ENCODE results near the gene DMPK. TPM values are rescaled to one million over a fixed set of nuclear protein-coding genes. Genes with fewer than 3 reads are reported as not detected.

The DMPK gene, protein sequence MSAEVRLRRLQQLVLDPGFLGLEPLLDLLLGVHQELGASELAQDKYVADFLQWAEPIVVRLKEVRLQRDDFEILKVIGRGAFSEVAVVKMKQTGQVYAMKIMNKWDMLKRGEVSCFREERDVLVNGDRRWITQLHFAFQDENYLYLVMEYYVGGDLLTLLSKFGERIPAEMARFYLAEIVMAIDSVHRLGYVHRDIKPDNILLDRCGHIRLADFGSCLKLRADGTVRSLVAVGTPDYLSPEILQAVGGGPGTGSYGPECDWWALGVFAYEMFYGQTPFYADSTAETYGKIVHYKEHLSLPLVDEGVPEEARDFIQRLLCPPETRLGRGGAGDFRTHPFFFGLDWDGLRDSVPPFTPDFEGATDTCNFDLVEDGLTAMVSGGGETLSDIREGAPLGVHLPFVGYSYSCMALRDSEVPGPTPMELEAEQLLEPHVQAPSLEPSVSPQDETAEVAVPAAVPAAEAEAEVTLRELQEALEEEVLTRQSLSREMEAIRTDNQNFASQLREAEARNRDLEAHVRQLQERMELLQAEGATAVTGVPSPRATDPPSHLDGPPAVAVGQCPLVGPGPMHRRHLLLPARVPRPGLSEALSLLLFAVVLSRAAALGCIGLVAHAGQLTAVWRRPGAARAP
- 37.3 to 58.8 TPM (median 54.3 TPM) in 5 replicates for total RNA-seq (2022; extraction: Qiagen RNA extraction)

DNA sequence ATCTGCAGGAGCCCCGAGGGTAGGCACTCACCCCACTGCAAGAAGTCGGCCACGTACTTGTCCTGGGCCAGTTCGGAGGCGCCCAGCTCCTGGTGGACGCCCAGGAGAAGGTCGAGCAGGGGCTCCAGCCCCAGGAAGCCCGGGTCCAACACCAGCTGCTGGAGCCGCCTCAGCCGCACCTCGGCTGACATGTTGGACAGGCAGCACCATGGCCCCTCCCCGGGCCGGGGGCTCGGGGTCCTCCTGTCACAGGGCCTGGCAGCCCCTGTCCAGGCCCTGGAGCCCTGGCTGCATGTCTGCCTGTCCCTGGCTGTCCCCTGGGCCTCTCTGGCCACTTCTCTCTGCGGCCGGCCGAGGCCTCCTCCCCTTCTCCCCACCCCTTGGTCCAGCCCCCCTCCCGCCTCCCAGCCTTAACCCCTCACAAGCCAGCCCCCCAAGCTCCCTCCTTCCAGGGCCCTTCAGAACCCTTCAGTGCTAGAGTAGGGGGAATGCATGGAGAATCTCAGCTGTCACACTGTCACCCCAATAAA lies at the start of gene DMPK:
TSS of gene DMPK (minus strand) at position 329 of the 530 bp plus-strand sequence. CDS start at position 191, 138 bp downstream.

DNA sequence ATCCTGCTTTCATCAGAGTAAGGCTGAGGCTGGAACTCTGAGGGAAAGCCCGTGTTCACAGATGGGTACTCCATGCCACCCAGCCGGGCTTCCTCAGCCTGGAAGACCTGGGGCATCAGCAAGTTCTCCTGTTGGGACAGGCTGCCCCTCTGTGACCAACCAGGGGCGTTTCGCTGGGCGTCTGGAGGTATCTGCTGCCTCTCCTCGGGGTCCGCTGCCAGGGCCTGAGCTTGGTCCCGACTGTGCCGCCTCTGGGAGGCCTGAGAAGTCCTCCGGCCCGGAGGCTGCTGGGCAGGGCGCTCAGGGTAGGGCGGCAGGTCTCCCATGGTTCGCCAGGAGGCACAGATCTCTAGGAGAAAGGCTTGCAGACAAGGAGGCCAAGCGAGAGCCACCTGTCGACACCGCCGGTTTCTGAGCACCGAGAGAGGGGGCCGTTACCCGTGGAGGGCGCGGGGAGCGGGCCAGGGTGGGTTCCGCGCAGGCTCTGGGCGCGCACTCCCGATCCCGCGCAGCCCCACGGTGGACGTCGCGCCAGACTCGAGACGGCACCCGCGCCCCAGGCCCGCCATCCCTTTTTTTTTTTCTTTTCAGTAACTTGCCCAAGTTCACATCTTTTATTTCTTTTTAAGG lies 32.7 kb upstream of the DMPK start, which contains the start of gene RSPH6A:
TSS of gene RSPH6A (minus strand) at position 458 of the 630 bp plus-strand sequence. CDS start at position 326, 132 bp downstream.

DNA sequence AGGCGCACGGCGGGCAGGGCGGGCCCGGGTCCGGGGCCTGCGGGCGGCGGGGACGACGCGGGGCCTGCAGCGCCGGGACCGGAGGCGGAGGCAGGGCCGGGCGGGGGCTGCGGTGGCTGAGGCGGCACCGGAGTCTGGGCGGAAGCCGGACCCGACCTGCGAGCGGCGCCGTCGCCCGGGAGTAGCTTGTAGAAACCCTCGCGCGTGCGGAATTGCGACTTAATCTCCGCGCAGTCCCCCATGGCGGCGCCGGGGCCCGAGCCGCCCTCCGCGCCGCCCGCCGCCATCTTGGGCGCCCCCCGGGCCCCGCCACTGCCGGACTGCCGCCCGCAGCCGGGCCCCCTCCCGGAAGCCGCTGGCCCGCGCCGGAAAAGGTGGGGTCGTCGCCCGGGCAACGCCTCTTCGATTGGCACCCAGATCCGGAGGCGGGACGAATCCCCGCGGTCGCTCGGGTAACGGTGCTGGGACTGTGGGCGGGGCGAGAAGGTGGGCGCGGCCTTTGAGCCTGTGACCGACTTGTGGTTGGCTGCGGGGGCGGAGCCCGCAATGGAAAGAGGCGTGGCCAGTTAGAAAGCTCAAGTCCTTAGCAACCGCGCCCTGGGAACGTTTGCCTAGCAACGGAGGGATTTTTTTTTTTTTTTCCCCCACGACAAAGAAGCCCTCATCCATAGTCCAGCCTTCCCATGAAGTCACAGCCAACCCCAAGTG lies 10.3 kb upstream of the DMPK start, which contains the start of gene DMWD:
TSS of gene DMWD (minus strand) at position 376 of the 708 bp plus-strand sequence. CDS start at position 287, 89 bp downstream.

DNA sequence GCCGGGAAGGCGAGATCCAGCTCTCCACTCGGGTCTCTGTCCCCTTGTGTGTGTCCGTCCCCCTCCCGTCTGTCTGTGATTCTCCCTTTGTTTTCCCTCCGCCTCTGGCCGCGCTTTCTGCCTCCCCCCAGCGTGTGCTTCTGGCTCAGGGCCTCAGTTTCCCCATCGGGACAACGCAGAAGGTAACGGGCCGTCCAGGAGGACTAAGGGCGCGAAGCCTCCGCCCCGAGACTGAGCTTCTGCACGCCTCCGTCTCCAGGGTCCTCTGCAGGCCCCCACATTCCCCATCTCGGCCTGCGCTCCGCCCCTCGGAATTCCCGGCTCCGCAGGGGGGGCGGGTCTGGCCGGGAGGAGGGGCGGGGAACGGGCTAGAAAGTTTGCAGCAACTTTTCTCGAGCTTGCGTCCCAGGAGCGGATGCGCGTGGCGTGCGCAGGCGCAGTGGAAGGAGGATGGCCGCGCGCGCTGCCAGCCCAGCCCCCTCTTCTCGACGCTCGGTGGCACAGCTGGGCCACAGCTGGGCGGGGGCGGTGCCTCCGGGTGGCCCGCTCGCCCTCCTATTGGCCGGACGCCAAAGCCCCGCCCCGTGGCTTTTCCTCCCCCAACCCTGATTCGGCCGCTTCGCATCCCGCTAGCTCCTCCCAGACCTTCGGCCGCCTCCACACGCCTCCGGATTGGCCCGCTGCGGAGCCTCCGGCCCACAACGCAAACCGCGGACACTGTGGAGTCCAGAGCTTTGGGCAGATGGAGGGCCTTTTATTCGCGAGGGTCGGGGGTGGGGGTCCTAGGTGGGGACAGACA lies 13.1 kb downstream of the DMPK start, which contains the start of gene SIX5:
TSS of gene SIX5 (minus strand) at position 269 of the 799 bp plus-strand sequence. CDS start 408 bp downstream, outside the sequence.

DNA sequence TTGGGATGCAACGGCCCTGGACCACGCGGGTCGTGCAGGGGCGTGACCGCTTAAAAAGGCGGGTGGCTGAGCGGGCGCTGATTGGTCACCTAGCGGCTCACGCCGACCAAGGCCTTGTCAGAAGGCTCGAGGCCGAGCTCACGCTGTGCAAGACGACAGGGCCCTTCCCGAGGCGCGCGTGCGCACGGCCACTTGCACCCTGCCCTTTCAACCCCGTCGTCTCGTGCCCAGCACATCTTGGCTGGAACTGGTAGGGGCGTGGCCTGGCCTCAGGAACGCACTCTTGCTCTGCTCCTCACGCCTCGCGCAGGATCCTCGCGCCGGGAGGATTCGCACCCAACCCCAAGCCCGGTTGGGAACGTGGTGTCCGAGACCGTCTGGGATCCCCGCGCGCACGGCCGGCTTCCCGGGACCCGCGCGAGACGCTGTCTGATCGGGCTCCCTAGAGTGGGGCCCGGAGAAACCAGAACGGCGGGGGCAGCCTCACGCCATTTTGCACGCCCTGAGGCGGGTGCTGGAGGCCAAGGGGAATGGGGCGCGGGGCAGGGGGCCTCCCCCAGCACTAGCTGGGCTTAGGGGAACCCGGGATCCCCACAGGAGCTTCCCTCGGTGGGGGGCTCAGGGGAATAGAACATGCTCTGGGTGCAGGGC lies 49.0 kb downstream of the DMPK start, which contains the start of gene MEIOSIN:
TSS of gene MEIOSIN (plus strand) at position 280 of the 651 bp plus-strand sequence. CDS start 1,938 bp downstream, outside the sequence.

DNA sequence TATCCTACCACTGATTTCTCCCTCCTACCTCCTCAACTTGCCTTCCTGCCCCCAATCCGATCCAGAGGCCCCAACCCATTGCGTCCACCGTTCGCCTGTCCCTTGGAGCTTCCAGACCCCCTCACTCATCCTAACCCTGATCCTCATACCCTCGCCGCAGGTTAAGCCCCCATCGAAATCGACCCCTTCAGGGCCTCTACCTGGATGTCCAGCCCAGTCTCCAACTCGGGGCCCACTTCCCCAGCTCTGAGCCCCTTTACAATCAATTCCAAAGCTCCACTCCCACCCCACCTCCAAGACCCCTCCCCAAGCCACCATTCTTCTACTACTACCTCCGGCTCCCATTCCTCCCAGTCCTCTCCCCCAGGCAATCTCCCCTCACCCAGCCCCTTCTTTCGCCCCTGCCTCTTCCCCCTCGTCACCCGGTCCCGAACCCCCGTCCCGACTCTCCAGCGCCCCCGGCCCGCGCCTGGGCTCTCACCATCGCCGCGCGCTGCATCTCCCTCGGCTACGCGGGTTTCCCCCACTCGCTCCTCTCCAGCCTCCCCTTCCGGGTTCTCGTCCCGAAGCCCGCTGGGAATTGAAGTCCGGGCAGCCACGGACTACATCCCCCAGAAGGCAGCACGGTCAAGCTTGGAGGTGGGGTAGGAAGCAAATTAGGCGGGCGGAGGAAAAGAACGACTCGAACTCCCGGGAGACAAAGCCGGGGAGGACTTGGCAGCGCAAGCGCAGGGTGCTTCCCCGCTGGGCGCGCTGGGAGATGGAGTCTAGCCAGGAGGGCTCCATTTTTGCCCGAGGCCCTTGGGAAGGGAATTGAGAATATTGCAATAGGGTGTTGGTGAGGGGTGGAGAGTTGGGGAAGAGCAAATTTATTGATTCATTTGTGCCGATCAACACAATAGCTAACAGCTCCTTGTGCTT lies 51.7 kb downstream of the DMPK start, which contains the start of gene FBXO46:
TSS of gene FBXO46 (minus strand) at position 529 of the 921 bp plus-strand sequence. CDS start 17,401 bp downstream, outside the sequence.

Other genes with a start within 250 kb of the DMPK start
- gene OPA3, start 197.7 kb downstream of the DMPK start, total RNA-seq (2022; extraction: Qiagen RNA extraction): 11.0 to 18.1 TPM (median 16.8 TPM) in 5 replicates
- gene GPR4, start 180.3 kb downstream of the DMPK start, total RNA-seq (2022; extraction: Qiagen RNA extraction): 0.06 to 0.13 TPM (median 0.10 TPM) in 5 replicates
- 19.2 to 28.2 TPM (median 25.7 TPM) in 5 replicates for gene EML2, start 143.1 kb downstream of the DMPK start, total RNA-seq (2022; extraction: Qiagen RNA extraction)
- 1.7 to 4.0 TPM (median 3.3 TPM) in 5 replicates for gene GIPR, start 114.3 kb downstream of the DMPK start, total RNA-seq (2022; extraction: Qiagen RNA extraction)
- 781 to 943 TPM (median 789 TPM) in 5 replicates for gene SNRPD2, start 90.5 kb downstream of the DMPK start, total RNA-seq (2022; extraction: Qiagen RNA extraction)
- 6.3 to 10.4 TPM (median 10.2 TPM) in 5 replicates for gene QPCTL, start 89.8 kb downstream of the DMPK start, total RNA-seq (2022; extraction: Qiagen RNA extraction)
- 8.8 to 10.7 TPM (median 10.6 TPM) in 5 replicates for gene FBXO46, start 51.6 kb downstream of the DMPK start, total RNA-seq (2022; extraction: Qiagen RNA extraction)
- 0.06 to 0.08 TPM (median 0.07 TPM) in 4 of 5 replicates, not detected in the other for gene MEIOSIN, start 49.1 kb downstream of the DMPK start, total RNA-seq (2022; extraction: Qiagen RNA extraction)
- gene SIX5, start 13.2 kb downstream of the DMPK start, total RNA-seq (2022; extraction: Qiagen RNA extraction): 18.9 to 34.0 TPM (median 32.5 TPM) in 5 replicates
- 22.5 to 40.0 TPM (median 39.5 TPM) in 5 replicates for gene DMWD, start 10.4 kb upstream of the DMPK start, total RNA-seq (2022; extraction: Qiagen RNA extraction)
- gene RSPH6A, start 32.8 kb upstream of the DMPK start, total RNA-seq (2022; extraction: Qiagen RNA extraction): not detected in 5 replicates
- gene SYMPK, start 80.7 kb upstream of the DMPK start, total RNA-seq (2022; extraction: Qiagen RNA extraction): 57.1 to 81.7 TPM (median 76.6 TPM) in 5 replicates
- 0.74 to 1.1 TPM (median 0.83 TPM) in 5 replicates for gene FOXA3, start 81.8 kb upstream of the DMPK start, total RNA-seq (2022; extraction: Qiagen RNA extraction)
- 23.0 to 37.6 TPM (median 37.2 TPM) in 5 replicates for gene IRF2BP1, start 103.7 kb upstream of the DMPK start, total RNA-seq (2022; extraction: Qiagen RNA extraction)
- 6.0 to 10.7 TPM (median 9.9 TPM) in 5 replicates for gene MYPOP, start 120.1 kb upstream of the DMPK start, total RNA-seq (2022; extraction: Qiagen RNA extraction)
- not detected in 5 replicates for gene NANOS2, start 132.3 kb upstream of the DMPK start, total RNA-seq (2022; extraction: Qiagen RNA extraction)
- gene NOVA2, start 191.4 kb upstream of the DMPK start, total RNA-seq (2022; extraction: Qiagen RNA extraction): 0.12 to 0.19 TPM (median 0.13 TPM) in 5 replicates
- 4.7 to 6.5 TPM (median 5.4 TPM) in 5 replicates for gene CCDC61, start 213.0 kb upstream of the DMPK start, total RNA-seq (2022; extraction: Qiagen RNA extraction)
- gene PGLYRP1, start 240.6 kb upstream of the DMPK start, total RNA-seq (2022; extraction: Qiagen RNA extraction): not detected in 5 replicates

Measured in A549 treated with CORT108297 at 1 μM for 4 hours (cell line).